Endothelial cell of umbilical vein (primary cell): ENCODE data around the gene ZNF814. TPM values are rescaled to one million over a fixed set of nuclear protein-coding genes. Genes with fewer than 3 reads are reported as not detected.
A peak's percentile ranks its signal among the peaks of the same experiment; 100 is the strongest.

ENCODE experiments used
- BruUV-seq: library from RNA; stranded (reverse); fragments of 400-500 nt; replicated peaks from 2 replicates; lab custom pipeline; 2021; lab: Mats Ljungman, UMichigan
- CTCF ChIA-PET: fragments of 300-600, 350-600 bp; sonication (Branson Sonifier 250); formaldehyde crosslinking; loops from one replicate; lab custom pipeline; 2021; ENCODE audit warnings: antibody characterized with exemption, inconsistent platforms; lab: Charles Lee
- POLR2A ChIA-PET: fragments of 300-600, 350-600 bp; sonication (Branson Sonifier 250); formaldehyde crosslinking; loops from one replicate; lab custom pipeline; 2021; ENCODE audit warnings: antibody characterized with exemption, inconsistent platforms; lab: Charles Lee
- DNase-seq: peaks from one replicate; pipeline ENCODE4 v3.0.0-alpha.2; 2011; ENCODE audit warnings: low read depth, low spot score
- FAIRE-seq: peaks from 2 replicates; lab custom pipeline; 2011; peaks lifted over from hg19 to GRCh38; lab: Jason Lieb, UNC
- H2AFZ ChIP-seq: 2 replicates; pipeline ENCODE4 v1.6.0; 2012; ENCODE audit warnings: low read depth, low read length, control low read depth, inconsistent platforms
- H3K27ac ChIP-seq: 2 replicates; pipeline ENCODE4 v1.5.1; 2011; ENCODE audit warnings: low read depth, mild to moderate bottlenecking, control low read depth, low read length, moderate library complexity; ENCODE audit not compliant: insufficient read depth
- H3K27me3 ChIP-seq, 2 experiments: 2 replicates each; pipeline versions ENCODE4 v1.6.0 to v1.6.1; 2011; ENCODE audit warnings: low read length in 2 of 2, mixed read lengths in 1 of 2; ENCODE audit not compliant: control insufficient read depth in 2 of 2, insufficient read depth in 2 of 2
- H3K36me3 ChIP-seq, 2 experiments: 2 replicates in 1 of 2; 3 replicates in 1 of 2; pipeline ENCODE4 v1.5.1; 2011; ENCODE audit warnings: low read length in 2 of 2, mild to moderate bottlenecking in 1 of 2, moderate library complexity in 1 of 2; ENCODE audit not compliant: control insufficient read depth in 2 of 2, insufficient read depth in 2 of 2; ENCODE audit errors: extremely low read depth in 1 of 2
- H3K4me1 ChIP-seq: 3 replicates; pipeline ENCODE4 v1.5.1; 2011; ENCODE audit warnings: mild to moderate bottlenecking, low read length; ENCODE audit not compliant: control insufficient read depth, insufficient read depth; ENCODE audit errors: extremely low read depth
- H3K4me2 ChIP-seq: 2 replicates; pipeline ENCODE4 v1.6.1; 2011; ENCODE audit warnings: low read length, control low read depth, mixed read lengths; ENCODE audit not compliant: insufficient read depth
- H3K4me3 ChIP-seq, 3 experiments: fragments of 200-600 bp in 1 of 3; sonication (generic), shearing (Covaris generic) in 1 of 3; replicated peaks in 1 of 3; 2 replicates each; pipeline ENCODE4 v1.5.1; 2011 to 2016; ENCODE audit warnings: control low read depth in 3 of 3, low read length in 3 of 3, mild to moderate bottlenecking in 2 of 3, inconsistent platforms in 1 of 3, low read depth in 1 of 3, moderate library complexity in 1 of 3; ENCODE audit not compliant: insufficient read depth in 1 of 3
- H3K79me2 ChIP-seq: 2 replicates; pipeline ENCODE4 v1.6.0; 2012; ENCODE audit warnings: low read length, inconsistent platforms; ENCODE audit not compliant: control insufficient read depth, insufficient read depth
- H3K9ac ChIP-seq: replicated peaks from 2 replicates; pipeline ENCODE3; 2011; ENCODE audit warnings: low read length, control low read depth; ENCODE audit not compliant: insufficient read depth; ENCODE audit errors: extremely low read depth
- H3K9me1 ChIP-seq: replicated peaks from 3 replicates; pipeline ENCODE4 v1.6.0; 2011; ENCODE audit warnings: mild to moderate bottlenecking, low read length; ENCODE audit not compliant: control insufficient read depth, insufficient read depth; ENCODE audit errors: extremely low read depth
- H3K9me3 ChIP-seq: replicated peaks from 2 replicates; pipeline ENCODE4 v1.5.1; 2012; ENCODE audit warnings: low read length, inconsistent platforms; ENCODE audit not compliant: control insufficient read depth, insufficient read depth
- H4K20me1 ChIP-seq: replicated peaks from 2 replicates; pipeline ENCODE3; 2011; ENCODE audit warnings: mild to moderate bottlenecking, low read length; ENCODE audit not compliant: control insufficient read depth, insufficient read depth; ENCODE audit errors: extremely low read depth
- CTCF ChIP-seq, 2 donors: IDR thresholded peaks; 1 replicate in 1 of 2; 2 replicates in 1 of 2; pipeline ENCODE4 v1.5.1; 2011; ENCODE audit warnings: low read length in 2 of 2, mild to moderate bottlenecking in 2 of 2, moderate library complexity in 2 of 2, control low read depth in 1 of 2, inconsistent platforms in 1 of 2, low read depth in 1 of 2; ENCODE audit not compliant: insufficient read depth in 1 of 2; ENCODE audit errors: extremely low read depth in 1 of 2
- EZH2 ChIP-seq: IDR thresholded peaks from 2 replicates; pipeline ENCODE4 v1.6.1; 2012; ENCODE audit warnings: borderline replicate concordance, low read depth, mild to moderate bottlenecking, moderate library complexity, low read length, inconsistent platforms; ENCODE audit not compliant: severe bottlenecking
- FOS ChIP-seq: IDR thresholded peaks from 2 replicates; pipeline ENCODE4 v1.6.1; 2011; ENCODE audit warnings: mild to moderate bottlenecking, low read length, moderate library complexity, borderline replicate concordance; ENCODE audit not compliant: insufficient read depth
- GATA2 ChIP-seq: IDR thresholded peaks from 2 replicates; pipeline ENCODE4 v1.7.0; 2011; ENCODE audit warnings: low read depth, mild to moderate bottlenecking, moderate library complexity, mixed read lengths, low read length; ENCODE audit not compliant: insufficient read length, insufficient read depth
- JUN ChIP-seq: IDR thresholded peaks from 2 replicates; pipeline ENCODE4 v1.6.1; 2011; ENCODE audit warnings: borderline replicate concordance, low read depth; ENCODE audit not compliant: insufficient read length, insufficient read depth
- MAX ChIP-seq: IDR thresholded peaks from 2 replicates; pipeline ENCODE4 v1.6.1; 2011; ENCODE audit not compliant: insufficient read depth, insufficient read length
- MYC ChIP-seq: IDR thresholded peaks from one replicate; pipeline ENCODE4 v1.6.1; 2011; ENCODE audit warnings: mild to moderate bottlenecking, low read depth, low read length
- POLR2A ChIP-seq: IDR thresholded peaks from 2 replicates; pipeline ENCODE4 v1.6.1; 2012; ENCODE audit warnings: low read depth, mild to moderate bottlenecking, control low read depth, low read length
- POLR2AphosphoS5 ChIP-seq: IDR thresholded peaks from 2 replicates; pipeline ENCODE4 v1.6.1; 2012; ENCODE audit warnings: low read depth, mild to moderate bottlenecking, control low read depth, low read length, moderate library complexity; ENCODE audit not compliant: insufficient read depth
- dilution Hi-C: fragments of 300-500 bp; cut with MboI; formaldehyde crosslinking; loops from one replicate; pipeline ENCODE4 v1.15.0; 2019; ENCODE audit warnings: low sequenced_read_pairs; ENCODE audit not compliant: extremely low pct_ligation_motif_present
- intact Hi-C: fragments of 100-400 bp; cut with micrococcal nuclease; formaldehyde crosslinking; loops from one replicate; pipeline ENCODE4 v1.10.0; 2022
- polyA plus RNA-seq, 4 experiments: library from polyadenylated mRNA; depleted of rRNA in 3 of 4; stranded (reverse) in 3 of 4; unstranded in 1 of 4; fragments of >200 nt; gene quantifications; 2 replicates each; pipeline versions ENCODE4 v1.2.1 to v1.2.3, GENCODE V29; 2011 to 2012; ENCODE audit warnings: missing spikeins in 1 of 4
- total RNA-seq: library from RNA; stranded (reverse); gene quantifications from 2 replicates; pipeline ENCODE4 v1.2.3, GENCODE V29; 2021

ZNF814 gene
- total and polyA plus RNA-seq, 2 donors (not counting 3 experiments of a cell fraction or from before 2014, with no cell fraction given) = 5.7 to 7.9 TPM

- Histone ChIP-seq H3K9me3 (no peaks in the 10 kb centered on the region), H3K4me3 (peak overlapping the region; percentile 82 to 92 (median 83)), H3K27ac (peak overlapping the region; percentile 34), H2AFZ (peak overlapping the region; percentile 86), H3K4me1 (peaks cover 2% of the 10 kb centered on the region), H3K9me1 (no peaks in the 10 kb centered on the region), H3K27me3 (no peaks in the 10 kb centered on the region), H4K20me1 (no peaks in the 10 kb centered on the region), H3K36me3 (no peaks in the 10 kb centered on the region), H3K4me2 (peak overlapping the region; percentile 63), H3K9ac (peak overlapping the region; percentile 76), H3K79me2 (peaks cover 50% of the 10 kb centered on the region)
- TSS peak; percentile 69 for BruUV-seq
- POLR2A ChIA-PET = interaction anchor here (0.6 kb wide), 1 partner anchor 45 kb away, joined by 3 read pairs; no protein-coding TSS in a partner anchor
- dilution Hi-C loops (no loop called here), intact Hi-C loops (no loop called here)
- DNase-seq (peak; percentile 90), FAIRE-seq (peak; percentile 81)
- TF ChIP-seq POLR2A (peak; percentile 53), CTCF (IDR thresholded peaks at IDR 0.05; ENCODE audit: extremely low read depth in 1 of 2, insufficient read depth in 1 of 2, low read depth in 1 of 2, low read length in 2 of 2) (no peak), POLR2AphosphoS5 (peak; percentile 30), MAX (no peak), EZH2 (no peak), GATA2 (no peak), FOS (no peak), JUN (no peak), MYC (peak; percentile 72)
- CTCF ChIA-PET = interaction anchor here (0.7 to 1.6 kb wide), 5 partner anchors 11 to 50 kb away, joined by 3 to 4 read pairs (median 3); partner anchors contain the start of gene ZNF586
Measured at GRCh38 chr19:57819475-57820148, 69.2 kb downstream of the ZNF814 start.
